Right ventricle myocardium inferior (tissue), 1 donor: Measurements from ENCODE around the gene PC. TPM values are rescaled to one million over a fixed set of nuclear protein-coding genes. Genes with fewer than 3 reads are reported as not detected.

Experiments used
- ATAC-seq: fragments of 200-7000 bp; cut with Tn5 transposase; one replicate; pipeline ENCODE4 v1.9.1; 2020; ENCODE audit warnings: mild to moderate bottlenecking, moderate library complexity
- DNase-seq: peaks from one replicate; pipeline ENCODE4 v3.0.0; 2021; ENCODE audit errors: missing footprints
- intact Hi-C: fragments of 100-400 bp; cut with DNase I; formaldehyde crosslinking; loops from one replicate; pipeline ENCODE4 v1.11.0; 2022
- total RNA-seq: library from RNA; stranded (reverse); fragmentation: NEBNext Ultra II Directional; extraction: Animal tissue kit (Norgen Biotek cat#: 25700); gene quantifications from one replicate; pipeline ENCODE4 v1.2.1, GENCODE V29; 2021
- donor health status: DM: no; HTN: yes; CAD: no; lungs with severe emphysema.

Gene PC
- total RNA-seq, 1 donor from 2014 or later: 7.5 TPM

- ATAC-seq: peak; percentile 93
- intact Hi-C loops: no loop called here
- peak; percentile 83 for DNase-seq
Observed at GRCh38 chr11:66985508-66986177, 27.5 kb upstream of the PC start.

GRCh38 chr11:66983275-66983924 lies 25.2 kb upstream of the PC start:
- DNase-seq: no peak
- no peak for ATAC-seq
- intact Hi-C loops: no loop called here

GRCh38 chr11:66981976-66982578 lies 23.9 kb upstream of the PC start:
- ATAC-seq (peak; percentile 15), DNase-seq (peak; percentile 91)
- intact Hi-C loops: no loop called here

GRCh38 chr11:66979336-66979980 lies 21.3 kb upstream of the PC start:
- DNase-seq: no peak
- ATAC-seq: no peak
- intact Hi-C loops: no loop called here

GRCh38 chr11:66978717-66979116 lies 20.5 kb upstream of the PC start:
- ATAC-seq: no peak
- DNase-seq: no peak
- intact Hi-C loops: no loop called here

- DNase-seq: no peak
- no peak for ATAC-seq
- intact Hi-C loops: no loop called here
Observed at GRCh38 chr11:66978229-66978628, 20.0 kb upstream of the PC start.

GRCh38 chr11:66976925-66977324 lies 18.7 kb upstream of the PC start:
- no peak for DNase-seq
- no peak for ATAC-seq
- intact Hi-C loops: no loop called here

- DNase-seq: no peak
- ATAC-seq: no peak
- intact Hi-C loops: no loop called here
Observed at GRCh38 chr11:66976028-66976467, 17.9 kb upstream of the PC start.

GRCh38 chr11:66975405-66976027 lies 17.3 kb upstream of the PC start:
- DNase-seq (no peak), ATAC-seq (no peak)
- intact Hi-C loops: no loop called here

- ATAC-seq (no peak), DNase-seq (no peak)
- intact Hi-C loops: no loop called here
Observed at GRCh38 chr11:66974724-66975404, 16.7 kb upstream of the PC start, which contains the start of gene C11orf86. Gene C11orf86, plus strand, starts transcription at chr11:66975304. Its CDS starts 59 bp downstream, at chr11:66975363.

GRCh38 chr11:66973956-66974580 lies 15.9 kb upstream of the PC start:
- ATAC-seq (no peak), DNase-seq (no peak)
- intact Hi-C loops: no loop called here

GRCh38 chr11:66971488-66971887 lies 13.3 kb upstream of the PC start:
- ATAC-seq: no peak
- intact Hi-C loops: no loop called here
- no peak for DNase-seq

GRCh38 chr11:66970807-66971442 lies 12.7 kb upstream of the PC start:
- ATAC-seq (peak; percentile 77), DNase-seq (no peak)
- intact Hi-C loops: no loop called here

GRCh38 chr11:66970371-66970806 lies 12.2 kb upstream of the PC start:
- intact Hi-C loops: no loop called here
- DNase-seq (no peak), ATAC-seq (no peak)

- ATAC-seq (no peak), DNase-seq (no peak)
- intact Hi-C loops: no loop called here
Observed at GRCh38 chr11:66969584-66970225, 11.5 kb upstream of the PC start.

- no peak for ATAC-seq
- intact Hi-C loops: no loop called here
- no peak for DNase-seq
Observed at GRCh38 chr11:66967670-66968425, 9.7 kb upstream of the PC start.

GRCh38 chr11:66966351-66966750 lies 8.2 kb upstream of the PC start:
- no peak for ATAC-seq
- intact Hi-C loops: no loop called here
- no peak for DNase-seq
